HEK293T (cell line): ENCODE measurements around the gene RAB3B.

Experiments used
- BHLHE40 ChIP-seq: fragments of 450-650 bp; IDR thresholded peaks from 2 replicates; pipeline ENCODE4 v1.6.1; 2016; ENCODE audit warnings: mild to moderate bottlenecking, moderate library complexity, borderline replicate concordance
- ELF4 ChIP-seq: fragments of 450-650 bp; IDR thresholded peaks from 2 replicates; pipeline ENCODE4 v1.6.1; 2017; ENCODE audit warnings: antibody characterized with exemption
- FOXK2 ChIP-seq: fragments of 450-650 bp; IDR thresholded peaks from 2 replicates; pipeline ENCODE4 v1.6.1; 2016; ENCODE audit warnings: mild to moderate bottlenecking
- FOXM1 ChIP-seq: fragments of 450-650 bp; IDR thresholded peaks from 2 replicates; pipeline ENCODE4 v1.6.1; 2017; ENCODE audit warnings: mild to moderate bottlenecking, borderline replicate concordance
- SUZ12 ChIP-seq: fragments of 450-650 bp; IDR thresholded peaks from 2 replicates; pipeline ENCODE4 v1.6.1; 2016; ENCODE audit warnings: mild to moderate bottlenecking

DNA sequence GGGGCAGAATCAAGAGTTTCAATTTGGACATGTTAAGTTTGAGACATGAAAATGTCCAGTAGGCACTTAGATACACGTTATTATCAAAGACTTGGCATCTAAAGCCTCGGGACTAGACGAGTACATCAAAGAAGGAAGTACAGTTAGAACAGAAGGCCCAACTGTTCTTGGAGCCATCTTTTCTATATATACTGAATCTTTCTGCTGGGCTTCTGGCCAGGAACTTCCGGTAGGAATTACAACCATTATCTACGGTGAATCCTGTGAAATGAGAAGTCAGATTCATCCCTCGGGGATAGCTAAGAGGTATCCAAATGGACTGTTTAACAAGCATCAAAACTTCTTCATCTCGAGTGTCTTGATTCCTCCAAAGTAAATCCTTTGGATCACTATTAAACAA lies 77.6 kb downstream of the RAB3B start:
- no peak for TF ChIP-seq BHLHE40
- no peak for TF ChIP-seq FOXM1
- no peak for TF ChIP-seq FOXK2
- no peak for TF ChIP-seq ELF4
- no peak for TF ChIP-seq SUZ12
